PFSK-1 (cell line): ENCODE measurements around the gene JAG1.

Experiments
- FOXP2 ChIP-seq: optimal IDR thresholded peaks from 2 replicates; pipeline ENCODE3; 2011; ENCODE audit warnings: borderline replicate concordance, control low read depth, inconsistent platforms; ENCODE audit not compliant: insufficient read depth; ENCODE audit errors: extremely low read length, extremely low read depth
- REST ChIP-seq, 2 experiments: IDR thresholded peaks; 2 replicates each; pipeline versions ENCODE4 v1.6.1 to v1.8.0; 2011 to 2012; ENCODE audit warnings: low read depth in 2 of 2, low read length in 2 of 2, control low read depth in 1 of 2, inconsistent platforms in 1 of 2, mild to moderate bottlenecking in 1 of 2, moderate library complexity in 1 of 2; ENCODE audit not compliant: insufficient read depth in 1 of 2

GRCh38 chr20:10597637-10598036 lies 76.2 kb downstream of the JAG1 start:
- TF ChIP-seq FOXP2: no peak
- TF ChIP-seq REST (IDR thresholded peaks at IDR 0.05; ENCODE audit: insufficient read depth in 1 of 2, low read depth in 2 of 2, low read length in 2 of 2): no peak
